Measurements from ENCODE around the gene COL28A1.
A peak's percentile ranks its signal among the peaks of the same experiment; 100 is the strongest.
"Not testable (repeated sequence)": the region's sequence is repeated elsewhere in the genome, so short reads cannot be mapped to it uniquely, and the experiment has no call there.

Gene COL28A1

GRCh38 chr7:7416031-7416858 is 119.4 kb downstream of the COL28A1 start:
- DNase-seq (ENCODE audit: low spot score) = peak; percentile 10

GRCh38 chr7:7414791-7415603 is 120.7 kb downstream of the COL28A1 start:
- DNase-seq (ENCODE audit: low spot score) = no peak

GRCh38 chr7:7408001-7408770 is 127.5 kb downstream of the COL28A1 start:
- no peak for DNase-seq (ENCODE audit: low spot score)

GRCh38 chr7:7405461-7405860 is 130.2 kb downstream of the COL28A1 start:
- no peak for DNase-seq (ENCODE audit: low spot score)

- DNase-seq (ENCODE audit: low spot score) = no peak
These were observed 136.0 kb downstream of the COL28A1 start for GRCh38 chr7:7399707-7400106.

GRCh38 chr7:7395785-7396184 is 139.9 kb downstream of the COL28A1 start:
- no peak for DNase-seq (ENCODE audit: low spot score)

GRCh38 chr7:7388164-7388563 is 147.5 kb downstream of the COL28A1 start:
- DNase-seq (ENCODE audit: low spot score) = not testable (repeated sequence)

GRCh38 chr7:7385421-7385820 is 150.3 kb downstream of the COL28A1 start:
- DNase-seq (ENCODE audit: low spot score) = no peak

- DNase-seq (ENCODE audit: low spot score) = no peak
These were observed 151.4 kb downstream of the COL28A1 start for GRCh38 chr7:7384228-7384627.

GRCh38 chr7:7375538-7375937 is 160.1 kb downstream of the COL28A1 start:
- no peak for DNase-seq (ENCODE audit: low spot score)

GRCh38 chr7:7370076-7370475 is 165.6 kb downstream of the COL28A1 start:
- no peak for DNase-seq (ENCODE audit: low spot score)

GRCh38 chr7:7369134-7369533 is 166.5 kb downstream of the COL28A1 start:
- DNase-seq (ENCODE audit: low spot score) = no peak

- no peak for DNase-seq (ENCODE audit: low spot score)
These were observed 181.0 kb downstream of the COL28A1 start for GRCh38 chr7:7354674-7355073.

- DNase-seq (ENCODE audit: low spot score) = no peak
These were observed 182.8 kb downstream of the COL28A1 start for GRCh38 chr7:7352845-7353244.

- no peak for DNase-seq (ENCODE audit: low spot score)
These were observed 183.8 kb downstream of the COL28A1 start for GRCh38 chr7:7351832-7352231.

- DNase-seq (ENCODE audit: low spot score) = no peak
These were observed 184.5 kb downstream of the COL28A1 start for GRCh38 chr7:7351156-7351555.

GRCh38 chr7:7349156-7349555 is 186.5 kb downstream of the COL28A1 start:
- DNase-seq (ENCODE audit: low spot score) = no peak

GRCh38 chr7:7347045-7347444 is 188.6 kb downstream of the COL28A1 start:
- no peak for DNase-seq (ENCODE audit: low spot score)

- no peak for DNase-seq (ENCODE audit: low spot score)
These were observed 191.1 kb downstream of the COL28A1 start for GRCh38 chr7:7344583-7344982.

GRCh38 chr7:7335909-7336308 is 199.8 kb downstream of the COL28A1 start:
- DNase-seq (ENCODE audit: low spot score) = no peak

GRCh38 chr7:7335215-7335614 is 200.5 kb downstream of the COL28A1 start:
- no peak for DNase-seq (ENCODE audit: low spot score)

- DNase-seq (ENCODE audit: low spot score) = no peak
These were observed 202.1 kb downstream of the COL28A1 start for GRCh38 chr7:7333610-7334009.
